SU-DHL-6 (cell line): ENCODE results near the gene CUL1.

Experiments used
- H2AFZ ChIP-seq: fragments of 200-600 bp; sonication (generic); 2 replicates; pipeline ENCODE4 v1.6.1; 2014; ENCODE audit warnings: low read depth, mild to moderate bottlenecking, moderate library complexity, mixed read lengths, antibody characterized with exemption, low read length; ENCODE audit not compliant: severe bottlenecking
- H3F3A ChIP-seq: fragments of 200-600 bp; shearing (Covaris generic); 2 replicates; pipeline ENCODE4 v1.6.0; 2016; ENCODE audit warnings: antibody characterized with exemption, mild to moderate bottlenecking; ENCODE audit not compliant: insufficient read depth
- H3K27ac ChIP-seq: fragments of 200-600 bp; sonication (generic); 2 replicates; pipeline ENCODE4 v1.5.1; 2016; ENCODE audit warnings: low read depth, mild to moderate bottlenecking, low read length, moderate library complexity, mixed read lengths
- H3K27me3 ChIP-seq: fragments of 200-600 bp; sonication (generic), shearing (Covaris generic); 2 replicates; pipeline ENCODE4 v1.6.0; 2014; ENCODE audit warnings: mild to moderate bottlenecking, low read length
- H3K36me3 ChIP-seq: fragments of 200-600 bp; sonication (generic); 2 replicates; pipeline ENCODE4 v1.6.1; 2014; ENCODE audit warnings: mild to moderate bottlenecking, low read length, mixed read lengths
- H3K4me2 ChIP-seq: fragments of 300-600, 200-600 bp; shearing (Covaris generic), sonication (generic); 2 replicates; pipeline ENCODE4 v1.6.0; 2014; ENCODE audit warnings: low read length, low read depth, mild to moderate bottlenecking; ENCODE audit not compliant: poor library complexity, severe bottlenecking
- H3K4me3 ChIP-seq: fragments of 200-600 bp; sonication (generic); 2 replicates; pipeline ENCODE4 v1.5.1; 2014; ENCODE audit warnings: antibody characterized with exemption, low read length, mild to moderate bottlenecking, mixed read lengths; ENCODE audit not compliant: insufficient read depth, poor library complexity, severe bottlenecking
- H3K79me2 ChIP-seq: fragments of 200-600 bp; sonication (generic); 2 replicates; pipeline ENCODE4 v1.6.1; 2014; ENCODE audit warnings: mild to moderate bottlenecking, low read length, moderate library complexity; ENCODE audit not compliant: insufficient read depth
- H3K9ac ChIP-seq: fragments of 200-600 bp; sonication (generic); 2 replicates; pipeline ENCODE4 v1.7.0; 2014; ENCODE audit warnings: mild to moderate bottlenecking, low read length
- H3K9me2 ChIP-seq: fragments of 200-600 bp; sonication (generic); replicated peaks from 2 replicates; pipeline ENCODE4 v1.6.1; 2014; ENCODE audit warnings: low read length; ENCODE audit not compliant: insufficient read depth
- H3K9me3 ChIP-seq: fragments of 200-600 bp; sonication (generic); 2 replicates; pipeline ENCODE4 v1.6.1; 2014; ENCODE audit warnings: low read length, mixed read lengths; ENCODE audit not compliant: insufficient read depth
- H4K20me1 ChIP-seq: fragments of 200-600 bp; sonication (generic); 2 replicates; pipeline ENCODE4 v1.6.1; 2014; ENCODE audit warnings: low read depth, mild to moderate bottlenecking, antibody characterized with exemption, low read length, moderate library complexity, mixed read lengths
- CTCF ChIP-seq: fragments of 200-600 bp; sonication (generic); IDR thresholded peaks from one replicate; pipeline ENCODE4 v1.5.1; 2017; ENCODE audit warnings: antibody characterized with exemption, mild to moderate bottlenecking, low read length, moderate library complexity; ENCODE audit not compliant: insufficient read depth, poor library complexity, severe bottlenecking
- EZH2phosphoT487 ChIP-seq: fragments of 200-600 bp; sonication (generic), shearing (Covaris generic); conservative IDR thresholded peaks from 2 replicates; pipeline ENCODE4 v1.6.1; 2018; ENCODE audit warnings: mild to moderate bottlenecking, antibody characterized with exemption, low read length, moderate library complexity, mixed read lengths

The CUL1 gene

DNA sequence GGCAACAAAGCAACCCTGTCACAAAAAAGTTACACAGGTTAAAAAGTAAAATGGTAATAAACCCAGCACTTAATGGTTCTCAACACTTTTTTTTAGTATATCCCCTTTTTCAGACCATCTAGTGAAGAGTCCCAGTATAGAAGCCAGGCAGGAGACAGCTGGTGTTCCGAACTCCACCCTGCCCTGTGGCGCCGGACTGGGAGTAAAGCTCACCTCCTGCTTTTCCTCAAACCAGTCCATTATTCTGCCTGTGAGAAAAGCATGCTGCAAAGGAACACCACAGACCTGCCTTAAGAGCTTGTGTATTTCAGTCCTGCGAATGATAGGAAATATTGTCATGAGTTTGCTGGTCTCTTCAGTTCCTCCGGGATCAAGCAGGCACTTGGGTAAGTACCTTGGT, 104.4 kb downstream of the CUL1 start:
- Histone ChIP-seq H3K27ac (no peak overlapping the region), H3K79me2 (no peaks in the 10 kb centered on the region), H3F3A (peaks cover 33% of the 10 kb centered on the region), H3K27me3 (no peaks in the 10 kb centered on the region), H3K4me2 (no peak overlapping the region), H3K4me3 (no peak overlapping the region), H3K9me2 (no peaks in the 10 kb centered on the region), H4K20me1 (no peaks in the 10 kb centered on the region), H3K9ac (no peak overlapping the region), H3K9me3 (no peaks in the 10 kb centered on the region), H2AFZ (no peak overlapping the region), H3K36me3 (peaks cover 15% of the 10 kb centered on the region; the same call in 1 of the 2 replicates)
- TF ChIP-seq CTCF (no peak), EZH2phosphoT487 (no peak)

DNA sequence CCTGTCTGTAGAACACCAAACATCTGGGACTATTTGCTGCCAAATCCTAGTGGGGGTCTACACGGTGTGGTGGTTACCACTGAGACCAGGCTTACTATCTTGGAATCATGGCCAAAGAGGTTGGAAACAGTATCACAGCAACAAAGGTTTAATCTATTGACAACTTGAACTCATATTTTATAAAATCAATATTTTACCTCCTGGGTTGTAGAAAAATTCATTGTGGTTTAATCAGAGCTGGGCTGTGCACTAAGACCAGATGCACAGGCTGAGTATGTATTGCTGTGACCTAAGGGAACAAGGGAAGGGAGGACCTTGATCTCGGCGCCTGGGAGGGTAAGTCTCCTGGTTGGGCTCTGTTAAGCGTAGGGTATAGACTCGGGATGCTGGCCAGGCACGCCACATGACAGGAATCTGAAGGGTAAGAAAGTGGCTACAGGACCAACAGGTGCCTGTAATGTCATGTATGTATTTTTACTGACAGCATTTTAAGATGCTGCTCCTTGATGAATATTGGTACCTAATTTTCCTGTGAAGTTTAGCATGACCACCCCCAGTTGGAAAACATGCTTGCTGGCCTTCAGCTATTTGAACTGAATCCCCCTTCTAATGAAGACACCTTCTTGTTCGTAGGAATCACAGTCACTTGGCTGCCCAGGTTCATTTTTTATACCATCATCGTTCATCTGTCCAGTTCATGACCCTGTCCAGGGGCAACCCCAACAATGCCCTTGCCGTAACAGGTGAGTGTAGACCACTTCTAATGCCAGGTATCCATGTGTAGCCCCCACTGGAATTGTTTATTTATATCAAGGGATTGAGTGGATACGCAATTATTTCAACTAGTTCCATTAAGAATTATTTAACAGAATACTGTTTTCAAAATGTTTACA, 105.9 kb downstream of the CUL1 start:
- Histone ChIP-seq H3K9ac (no peak overlapping the region), H3K4me3 (no peak overlapping the region), H2AFZ (no peak overlapping the region), H3K9me2 (no peaks in the 10 kb centered on the region), H3K4me2 (no peak overlapping the region), H3K9me3 (no peaks in the 10 kb centered on the region), H3K27me3 (no peaks in the 10 kb centered on the region), H3K79me2 (no peaks in the 10 kb centered on the region), H3K27ac (no peak overlapping the region), H4K20me1 (no peaks in the 10 kb centered on the region), H3F3A (peaks cover 47% of the 10 kb centered on the region), H3K36me3 (peaks cover 23% of the 10 kb centered on the region)
- TF ChIP-seq CTCF (no peak), EZH2phosphoT487 (no peak)

GRCh38 chr7:148806187-148806586, 107.5 kb downstream of the CUL1 start:
- Histone ChIP-seq H3K79me2 (no peaks in the 10 kb centered on the region), H3K4me2 (no peak overlapping the region), H3K9me2 (no peaks in the 10 kb centered on the region), H3F3A (peaks cover 50% of the 10 kb centered on the region), H2AFZ (no peak overlapping the region), H3K9ac (no peak overlapping the region), H3K27ac (no peak overlapping the region), H3K9me3 (no peaks in the 10 kb centered on the region), H3K4me3 (no peak overlapping the region), H3K36me3 (peaks cover 29% of the 10 kb centered on the region), H3K27me3 (no peaks in the 10 kb centered on the region), H4K20me1 (no peaks in the 10 kb centered on the region; the same call in 1 of the 2 replicates)
- no peak for TF ChIP-seq CTCF
- no peak for TF ChIP-seq EZH2phosphoT487
